Measurements from ENCODE around the gene GM2A. TPM values are rescaled to one million over a fixed set of nuclear protein-coding genes. Genes with fewer than 3 reads are reported as not detected.
A peak's percentile ranks its signal among the peaks of the same experiment; 100 is the strongest.

The GM2A gene
- total RNA-seq, 1 experiment from 2014 or later = 90.2 TPM

GRCh38 chr5:151295138-151295537 is 42.2 kb downstream of the GM2A start:
- Histone ChIP-seq H3F3A (ENCODE audit: low read length, unreplicated experiment) (no peaks in the 10 kb centered on the region), H2AFZ (ENCODE audit: low read length) (no peak overlapping the region), H3K36me3 (ENCODE audit: low read depth, low read length) (no peaks in the 10 kb centered on the region), H3K4me1 (ENCODE audit: insufficient read depth, low read length) (peaks cover 35% of the 10 kb centered on the region), H3K27me3 (ENCODE audit: low read length) (no peaks in the 10 kb centered on the region), H3K27ac (ENCODE audit: low read length) (peak overlapping the region; percentile 84), H3K79me2 (ENCODE audit: low read length) (no peaks in the 10 kb centered on the region), H3K9me3 (ENCODE audit: low read length) (no peaks in the 10 kb centered on the region), H3K9ac (ENCODE audit: low read length) (no peak overlapping the region), H4K20me1 (ENCODE audit: low read length) (no peaks in the 10 kb centered on the region), H3K4me2 (ENCODE audit: low read length) (peak overlapping the region; percentile 48), H3K4me3 (ENCODE audit: low read length) (no peak overlapping the region), H3K9me2 (replicated peaks; ENCODE audit: low read length) (no peaks in the 10 kb centered on the region)
- TF ChIP-seq EZH2 (IDR thresholded peaks at IDR 0.05; ENCODE audit: low read length, unreplicated experiment) (no peak), CTCF (conservative IDR thresholded peaks at IDR 0.05; ENCODE audit: low read depth, low read length) (no peak), EZH2phosphoT487 (IDR thresholded peaks at IDR 0.05; ENCODE audit: borderline replicate concordance, low read length) (no peak)
- ChIA-PET CTCF (no interaction called here), POLR2A (ENCODE audit: unreplicated experiment) (no interaction called here)
- peak; percentile 23 for ATAC-seq
- intact Hi-C loops (cut with micrococcal nuclease) = loop anchor here (10.0 kb wide), 1 partner anchor 450 kb away; no protein-coding TSS in a partner anchor
- BruUV-seq (replicated peaks) = no TSS peak
- DNase-seq = peak; percentile 95

DNA sequence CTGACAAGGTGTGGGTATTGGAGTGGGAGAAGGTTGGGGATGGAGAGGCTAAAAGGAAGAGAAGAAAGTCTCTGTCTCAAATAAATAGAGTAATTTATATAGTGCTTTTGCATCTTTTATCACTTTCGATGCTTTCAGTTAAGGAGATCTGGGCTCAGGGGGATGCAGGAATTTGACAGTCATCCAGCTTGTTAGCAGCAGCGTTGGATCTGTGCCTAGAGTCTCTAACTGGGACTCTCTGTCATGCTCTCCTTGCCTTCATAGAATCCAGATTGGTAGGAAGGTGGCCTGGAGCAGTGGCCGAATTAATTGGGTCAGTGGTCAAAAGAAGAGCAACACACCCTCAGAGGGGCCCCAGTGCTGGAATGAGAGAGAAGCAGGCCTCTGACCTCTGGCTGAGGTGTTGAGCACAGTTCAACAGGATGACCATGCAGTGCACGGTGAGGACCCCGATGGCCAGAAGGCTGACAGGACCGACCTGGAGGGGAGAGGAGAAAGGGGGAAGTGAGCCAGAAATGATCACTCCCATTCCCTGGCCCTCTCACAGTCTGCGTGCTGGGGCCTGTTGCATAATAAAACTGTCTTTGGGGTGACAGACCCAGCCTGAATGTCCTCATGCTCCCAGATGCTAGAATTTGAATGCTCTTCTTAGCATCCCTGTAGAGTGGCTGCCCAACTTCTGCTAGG is 42.9 kb downstream of the GM2A start:
- Histone ChIP-seq H3K9me3 (ENCODE audit: low read length) (no peaks in the 10 kb centered on the region), H4K20me1 (ENCODE audit: low read length) (no peaks in the 10 kb centered on the region), H3K27me3 (ENCODE audit: low read length) (no peaks in the 10 kb centered on the region), H3K9ac (ENCODE audit: low read length) (peak overlapping the region; percentile 43; the same call in 1 of the 2 replicates), H3K4me3 (ENCODE audit: low read length) (no peak overlapping the region; the same call in 1 of the 2 replicates), H3K36me3 (ENCODE audit: low read depth, low read length) (no peaks in the 10 kb centered on the region), H2AFZ (ENCODE audit: low read length) (no peak overlapping the region), H3K79me2 (ENCODE audit: low read length) (no peaks in the 10 kb centered on the region), H3F3A (ENCODE audit: low read length, unreplicated experiment) (no peaks in the 10 kb centered on the region), H3K4me1 (ENCODE audit: insufficient read depth, low read length) (peaks cover 35% of the 10 kb centered on the region), H3K27ac (ENCODE audit: low read length) (peak overlapping the region; percentile 84), H3K9me2 (replicated peaks; ENCODE audit: low read length) (no peaks in the 10 kb centered on the region), H3K4me2 (ENCODE audit: low read length) (peak overlapping the region; percentile 48)
- DNase-seq (peak; percentile 35), ATAC-seq (no peak)
- ChIA-PET POLR2A (ENCODE audit: unreplicated experiment) (no interaction called here), CTCF (interaction anchor here (1.5 kb wide), 1 partner anchor 43 kb away, joined by 3 read pairs; the partner anchor contains the start of gene GM2A)
- intact Hi-C loops (cut with micrococcal nuclease) = loop anchor here (2.0 to 10.0 kb wide), 2 partner anchors 43 to 449 kb away; partner anchors contain the start of gene GM2A
- TF ChIP-seq EZH2 (IDR thresholded peaks at IDR 0.05; ENCODE audit: low read length, unreplicated experiment) = no peak
- no peak for TF ChIP-seq EZH2phosphoT487 (IDR thresholded peaks at IDR 0.05; ENCODE audit: borderline replicate concordance, low read length)
- no peak for TF ChIP-seq CTCF (conservative IDR thresholded peaks at IDR 0.05; ENCODE audit: low read depth, low read length)
- BruUV-seq (replicated peaks) = no TSS peak

DNA sequence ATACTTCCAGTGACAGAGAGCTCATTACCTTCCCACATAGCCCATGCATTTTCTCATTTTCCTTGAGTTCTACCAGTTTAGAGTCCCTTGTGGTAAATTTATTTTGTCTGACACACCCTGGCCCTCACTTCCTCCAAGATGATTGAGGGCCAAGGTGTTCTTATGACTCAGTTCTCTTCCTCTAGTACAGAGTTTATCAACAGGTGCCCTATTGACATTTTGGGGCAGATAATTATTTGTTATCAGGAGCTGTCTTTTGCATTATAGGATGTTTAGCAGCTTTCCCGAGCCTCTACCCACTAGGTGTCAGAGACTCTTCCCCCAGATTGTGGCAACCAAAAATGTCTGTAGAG is 43.5 kb downstream of the GM2A start:
- Histone ChIP-seq H3K36me3 (ENCODE audit: low read depth, low read length) (no peaks in the 10 kb centered on the region), H3K9me2 (replicated peaks; ENCODE audit: low read length) (no peaks in the 10 kb centered on the region), H3K9ac (ENCODE audit: low read length) (peak overlapping the region; percentile 43), H3F3A (ENCODE audit: low read length, unreplicated experiment) (no peaks in the 10 kb centered on the region), H2AFZ (ENCODE audit: low read length) (no peak overlapping the region), H3K4me3 (ENCODE audit: low read length) (no peak overlapping the region), H3K27ac (ENCODE audit: low read length) (peak overlapping the region; percentile 84), H3K79me2 (ENCODE audit: low read length) (no peaks in the 10 kb centered on the region), H4K20me1 (ENCODE audit: low read length) (no peaks in the 10 kb centered on the region), H3K27me3 (ENCODE audit: low read length) (no peaks in the 10 kb centered on the region), H3K4me2 (ENCODE audit: low read length) (peak overlapping the region; percentile 48), H3K4me1 (ENCODE audit: insufficient read depth, low read length) (peaks cover 35% of the 10 kb centered on the region), H3K9me3 (ENCODE audit: low read length) (no peaks in the 10 kb centered on the region)
- CTCF ChIA-PET = interaction anchor here (1.5 kb wide), 1 partner anchor 44 kb away, joined by 3 read pairs; the partner anchor contains the start of gene GM2A
- BruUV-seq (replicated peaks) = no TSS peak
- ATAC-seq (peak; percentile 32), DNase-seq (peak; percentile 62)
- intact Hi-C loops (cut with micrococcal nuclease) = loop anchor here (2.0 to 10.0 kb wide), 2 partner anchors 44 to 448 kb away; partner anchors contain the start of gene GM2A
- no peak for TF ChIP-seq EZH2 (IDR thresholded peaks at IDR 0.05; ENCODE audit: low read length, unreplicated experiment)
- no peak for TF ChIP-seq CTCF (conservative IDR thresholded peaks at IDR 0.05; ENCODE audit: low read depth, low read length)
- no peak for TF ChIP-seq EZH2phosphoT487 (IDR thresholded peaks at IDR 0.05; ENCODE audit: borderline replicate concordance, low read length)
- POLR2A ChIA-PET (ENCODE audit: unreplicated experiment) = no interaction called here
